Activated CD4-positive, alpha-beta T cell treated with anti-CD3 and anti-CD28 coated beads, Interleukin-2, amount 10 ng/mL, durations not matched to agents 7 days and 5 days (primary cell): Measurements from ENCODE around the gene CPAMD8. TPM values are rescaled to one million over a fixed set of nuclear protein-coding genes. Genes with fewer than 3 reads are reported as not detected.

Experiments used
- CTCF ChIA-PET: fragments of 350-600 bp; sonication (Branson Sonifier 250); formaldehyde crosslinking; loops from one replicate; lab custom pipeline; 2021; ENCODE audit warnings: antibody characterized with exemption; lab: Charles Lee
- POLR2A ChIA-PET: fragments of 350-600 bp; sonication (Branson Sonifier 250); formaldehyde crosslinking; loops from one replicate; lab custom pipeline; 2021; ENCODE audit warnings: antibody characterized with exemption; lab: Charles Lee
- DNase-seq: peaks from one replicate; pipeline ENCODE4 v3.0.0-alpha.2; 2020
- H3K27ac Mint-ChIP-seq: one replicate; pipeline ENCODE4 v1.8.0; 2021; ENCODE audit warnings: mild to moderate bottlenecking, moderate library complexity, mixed read lengths
- H3K27me3 Mint-ChIP-seq: one replicate; pipeline ENCODE4 v1.8.0; 2021; ENCODE audit warnings: mixed read lengths
- H3K36me3 Mint-ChIP-seq: one replicate; pipeline ENCODE4 v1.8.0; 2021; ENCODE audit warnings: low read depth, mixed read lengths
- H3K4me1 Mint-ChIP-seq: one replicate; pipeline ENCODE4 v1.8.0; 2021; ENCODE audit warnings: mixed read lengths
- H3K4me3 Mint-ChIP-seq: one replicate; pipeline ENCODE4 v1.8.0; 2021; ENCODE audit warnings: mild to moderate bottlenecking, moderate library complexity, mixed read lengths
- H3K9me3 Mint-ChIP-seq: one replicate; pipeline ENCODE4 v1.8.0; 2021; ENCODE audit warnings: mixed read lengths
- total RNA-seq, 2 experiments: library from RNA; stranded (reverse); gene quantifications; one replicate each; pipeline ENCODE4 v1.2.3, GENCODE V29; 2021

Gene CPAMD8
- total RNA-seq, 2 experiments from 2014 or later = 0.22 to 0.60 TPM

- CTCF ChIA-PET = no interaction called here
- POLR2A ChIA-PET = no interaction called here
Observed at GRCh38 chr19:16915734-16916133, 110.9 kb downstream of the CPAMD8 start.

DNA sequence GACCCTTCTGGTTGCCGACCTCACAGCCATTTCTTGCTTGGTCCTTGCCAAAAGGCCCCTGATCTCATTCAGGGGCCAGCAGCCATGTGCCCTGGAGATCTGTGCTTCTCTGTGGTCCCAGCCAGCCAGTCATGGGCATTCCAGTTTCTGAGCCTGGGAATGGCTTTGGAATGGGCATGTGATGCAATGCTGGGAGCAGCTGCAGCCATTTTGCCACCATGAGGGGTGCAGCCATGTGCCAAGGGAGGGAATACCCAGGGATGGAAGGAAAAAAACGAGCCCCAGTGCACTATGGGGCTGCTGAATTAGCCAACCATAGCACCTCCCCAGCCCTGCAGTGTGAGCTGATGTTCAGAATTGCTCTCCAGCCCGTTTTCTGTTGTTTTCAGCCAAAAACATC is 111.5 kb downstream of the CPAMD8 start:
- Mint-ChIP-seq H3K27ac (no peak overlapping the region), H3K36me3 (no peaks in the 10 kb centered on the region), H3K4me1 (no peaks in the 10 kb centered on the region), H3K4me3 (no peak overlapping the region), H3K27me3 (no peaks in the 10 kb centered on the region), H3K9me3 (peaks cover 19% of the 10 kb centered on the region)
- ChIA-PET CTCF (no interaction called here), POLR2A (no interaction called here)
- DNase-seq = no peak

More at GRCh38 chr19:16915734-16916133, 110.9 kb downstream of the CPAMD8 start:
- peak overlapping the region; percentile 22 for H3K27ac Mint-ChIP-seq
- H3K27me3 Mint-ChIP-seq = no peaks in the 10 kb centered on the region
- H3K9me3 Mint-ChIP-seq = peaks cover 19% of the 10 kb centered on the region
- no peaks in the 10 kb centered on the region for H3K4me1 Mint-ChIP-seq
- DNase-seq = no peak
- H3K36me3 Mint-ChIP-seq = no peaks in the 10 kb centered on the region
- H3K4me3 Mint-ChIP-seq = no peak overlapping the region

DNA sequence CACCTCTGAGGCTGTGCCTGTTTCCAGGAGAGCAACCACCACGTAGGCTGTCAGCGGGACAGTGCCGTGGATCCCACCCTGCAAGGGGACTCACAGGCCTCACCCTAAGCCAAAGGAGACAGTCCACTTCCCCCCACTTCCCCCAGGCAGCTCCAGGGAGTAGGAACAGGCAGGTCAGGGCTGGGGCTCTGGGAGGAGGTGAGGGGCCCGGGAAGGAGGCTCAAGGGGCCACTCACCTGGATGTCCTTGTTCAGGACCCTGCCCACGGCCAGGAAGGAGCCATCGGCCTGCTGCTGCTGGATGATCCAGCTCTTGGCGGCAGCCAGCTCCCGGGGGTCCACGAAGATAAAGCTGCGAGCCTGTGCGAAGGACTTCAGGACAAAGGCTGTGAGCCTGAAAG is 112.2 kb downstream of the CPAMD8 start:
- POLR2A ChIA-PET = no interaction called here

DNA sequence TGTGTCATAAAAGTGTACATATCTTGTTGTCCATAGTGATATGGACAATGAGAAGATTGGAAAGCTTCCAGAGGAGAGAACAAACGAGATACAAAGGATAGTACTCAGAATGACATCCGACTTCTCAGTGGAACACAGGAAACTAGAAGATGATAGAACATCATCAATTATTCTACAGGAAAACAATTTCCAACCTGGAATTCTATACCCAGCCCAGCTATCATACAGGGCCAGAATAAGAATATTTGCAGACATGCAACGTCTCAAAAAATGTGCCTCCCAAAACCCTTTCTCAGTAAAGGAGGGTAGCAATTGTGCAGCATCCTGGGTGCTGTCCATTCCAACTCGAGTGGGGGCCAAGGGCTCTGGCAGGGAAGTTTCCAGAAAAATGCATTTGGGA is 113.8 kb downstream of the CPAMD8 start:
- POLR2A ChIA-PET = no interaction called here
- DNase-seq = no peak
- CTCF ChIA-PET = no interaction called here

More for the DNA sequence above, 112.2 kb downstream of the CPAMD8 start:
- Mint-ChIP-seq H3K36me3 (no peaks in the 10 kb centered on the region), H3K4me3 (no peak overlapping the region), H3K27me3 (no peaks in the 10 kb centered on the region), H3K9me3 (peaks cover 19% of the 10 kb centered on the region), H3K27ac (no peak overlapping the region), H3K4me1 (no peaks in the 10 kb centered on the region)
- DNase-seq = no peak
- CTCF ChIA-PET = no interaction called here

GRCh38 chr19:16911046-16911445 is 115.6 kb downstream of the CPAMD8 start:
- no peaks in the 10 kb centered on the region for H3K36me3 Mint-ChIP-seq
- DNase-seq = no peak
- H3K4me3 Mint-ChIP-seq = no peak overlapping the region
- no peaks in the 10 kb centered on the region for H3K27me3 Mint-ChIP-seq
- POLR2A ChIA-PET = no interaction called here
- CTCF ChIA-PET = interaction anchor here (0.6 to 0.9 kb wide), 2 partner anchors 8 to 40 kb away, joined by 3 to 4 read pairs; no protein-coding TSS in a partner anchor
- H3K4me1 Mint-ChIP-seq = no peaks in the 10 kb centered on the region
- H3K27ac Mint-ChIP-seq = no peak overlapping the region
- peaks cover 19% of the 10 kb centered on the region for H3K9me3 Mint-ChIP-seq

More for the DNA sequence above, 113.8 kb downstream of the CPAMD8 start:
- Mint-ChIP-seq H3K27ac (no peak overlapping the region), H3K36me3 (no peaks in the 10 kb centered on the region), H3K27me3 (no peaks in the 10 kb centered on the region), H3K4me3 (no peak overlapping the region), H3K4me1 (no peaks in the 10 kb centered on the region), H3K9me3 (peaks cover 19% of the 10 kb centered on the region)

DNA sequence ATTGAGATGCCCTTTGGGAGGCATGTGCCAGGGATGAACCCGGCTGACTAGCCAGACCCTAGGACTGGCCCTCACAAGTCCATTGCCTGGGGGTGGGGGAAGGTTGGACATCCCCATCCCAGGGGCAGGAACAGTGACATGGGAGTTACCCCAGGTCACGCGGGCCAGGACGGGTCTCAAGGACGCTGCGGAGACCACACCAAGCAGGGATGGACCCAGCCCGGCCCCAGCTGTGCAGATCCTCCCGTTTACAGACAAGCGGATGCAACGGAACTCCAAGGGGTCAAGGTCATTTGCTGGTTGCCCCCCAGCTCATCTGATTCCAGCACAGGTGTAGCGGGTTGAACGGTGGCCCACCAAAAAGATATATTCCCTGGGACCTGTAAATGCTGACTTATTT is 117.9 kb downstream of the CPAMD8 start:
- ChIA-PET CTCF (interaction anchor here (0.7 kb wide), 1 partner anchor 587 kb away, joined by 3 read pairs; no protein-coding TSS in a partner anchor), POLR2A (no interaction called here)
- Mint-ChIP-seq H3K4me3 (no peak overlapping the region), H3K9me3 (peaks cover 19% of the 10 kb centered on the region), H3K36me3 (no peaks in the 10 kb centered on the region), H3K27me3 (no peaks in the 10 kb centered on the region), H3K4me1 (no peaks in the 10 kb centered on the region), H3K27ac (no peak overlapping the region)
- DNase-seq = no peak

- Mint-ChIP-seq H3K27ac (no peak overlapping the region), H3K4me1 (peaks cover 6% of the 10 kb centered on the region), H3K9me3 (no peaks in the 10 kb centered on the region), H3K4me3 (no peak overlapping the region), H3K27me3 (no peaks in the 10 kb centered on the region), H3K36me3 (no peaks in the 10 kb centered on the region)
- ChIA-PET POLR2A (no interaction called here), CTCF (no interaction called here)
- no peak for DNase-seq
Observed at GRCh38 chr19:16904599-16904998, 122.0 kb downstream of the CPAMD8 start.

DNA sequence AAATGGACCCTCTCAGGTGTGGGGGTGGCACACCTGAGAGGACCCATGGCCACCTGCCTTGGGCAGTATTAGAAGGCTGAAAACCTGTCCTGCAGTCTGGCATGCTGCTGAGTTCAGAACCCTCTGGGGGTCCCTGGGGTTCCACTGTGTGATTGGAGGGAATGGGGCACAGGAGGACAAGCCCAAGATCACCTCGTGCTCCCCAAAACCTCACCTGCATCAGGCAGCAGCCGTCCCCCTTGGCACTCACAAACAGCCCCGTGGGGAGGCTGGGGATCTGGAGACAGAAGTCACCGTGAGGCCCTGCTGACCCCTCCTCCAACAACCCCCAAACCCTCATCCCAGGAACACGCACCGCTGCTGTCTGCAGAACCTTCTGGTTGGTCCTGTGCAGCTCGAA is 123.3 kb downstream of the CPAMD8 start:
- peaks cover 6% of the 10 kb centered on the region for H3K27me3 Mint-ChIP-seq
- POLR2A ChIA-PET = no interaction called here
- CTCF ChIA-PET = interaction anchor here (0.7 kb wide), 1 partner anchor 91 kb away, joined by 3 read pairs; no protein-coding TSS in a partner anchor
- peaks cover 17% of the 10 kb centered on the region for H3K4me1 Mint-ChIP-seq
- no peaks in the 10 kb centered on the region for H3K9me3 Mint-ChIP-seq
- no peak overlapping the region for H3K27ac Mint-ChIP-seq
- DNase-seq = no peak
- no peaks in the 10 kb centered on the region for H3K36me3 Mint-ChIP-seq
- no peak overlapping the region for H3K4me3 Mint-ChIP-seq

GRCh38 chr19:16902545-16902944 is 124.1 kb downstream of the CPAMD8 start:
- H3K9me3 Mint-ChIP-seq = no peaks in the 10 kb centered on the region
- DNase-seq = no peak
- peaks cover 10% of the 10 kb centered on the region for H3K27me3 Mint-ChIP-seq
- H3K4me1 Mint-ChIP-seq = peaks cover 18% of the 10 kb centered on the region
- H3K27ac Mint-ChIP-seq = no peak overlapping the region
- H3K36me3 Mint-ChIP-seq = no peaks in the 10 kb centered on the region
- CTCF ChIA-PET = interaction anchor here (0.6 to 0.7 kb wide), 2 partner anchors 9 to 92 kb away, joined by 3 to 4 read pairs; no protein-coding TSS in a partner anchor
- POLR2A ChIA-PET = no interaction called here
- H3K4me3 Mint-ChIP-seq = no peak overlapping the region

DNA sequence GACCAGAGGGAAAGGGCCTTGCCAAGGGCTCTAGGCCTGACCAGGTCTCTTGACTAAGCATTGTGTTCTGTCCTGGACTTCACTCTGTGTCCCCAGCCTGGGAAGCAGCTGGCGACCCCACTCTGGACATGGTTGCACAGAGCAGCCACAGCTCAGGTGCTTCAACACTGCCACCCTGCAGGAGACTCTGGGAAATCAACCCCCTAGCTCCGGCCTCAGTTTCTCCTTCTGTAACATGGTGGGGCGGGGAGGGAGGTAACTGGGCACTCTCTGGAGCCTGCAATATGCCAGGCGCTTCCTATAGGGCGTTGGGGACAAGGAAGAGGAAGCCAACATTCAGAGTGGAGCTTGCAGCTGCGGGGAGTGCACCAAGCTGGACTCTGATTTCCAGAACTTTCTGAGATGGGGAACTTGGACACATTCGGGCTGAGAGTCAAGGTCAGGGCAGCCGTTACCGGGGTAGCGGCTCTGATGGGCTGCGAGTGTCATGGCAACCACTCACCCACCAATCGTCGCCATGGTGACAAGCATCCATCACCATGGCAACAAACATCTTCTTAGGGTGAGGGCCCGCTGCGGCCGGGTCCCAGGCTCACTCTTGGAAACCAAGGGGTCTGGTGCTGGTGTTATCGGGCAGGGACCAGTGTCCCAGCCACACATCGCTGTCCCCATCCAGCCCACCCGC is 125.0 kb downstream of the CPAMD8 start:
- H3K36me3 Mint-ChIP-seq = no peaks in the 10 kb centered on the region
- DNase-seq = no peak
- ChIA-PET POLR2A (no interaction called here), CTCF (interaction anchor here (0.8 kb wide), 1 partner anchor 18 kb away, joined by 3 read pairs; no protein-coding TSS in a partner anchor)
- no peak overlapping the region for H3K27ac Mint-ChIP-seq
- peaks cover 13% of the 10 kb centered on the region for H3K27me3 Mint-ChIP-seq
- no peak overlapping the region for H3K4me3 Mint-ChIP-seq
- H3K4me1 Mint-ChIP-seq = peaks cover 20% of the 10 kb centered on the region
- no peaks in the 10 kb centered on the region for H3K9me3 Mint-ChIP-seq

DNA sequence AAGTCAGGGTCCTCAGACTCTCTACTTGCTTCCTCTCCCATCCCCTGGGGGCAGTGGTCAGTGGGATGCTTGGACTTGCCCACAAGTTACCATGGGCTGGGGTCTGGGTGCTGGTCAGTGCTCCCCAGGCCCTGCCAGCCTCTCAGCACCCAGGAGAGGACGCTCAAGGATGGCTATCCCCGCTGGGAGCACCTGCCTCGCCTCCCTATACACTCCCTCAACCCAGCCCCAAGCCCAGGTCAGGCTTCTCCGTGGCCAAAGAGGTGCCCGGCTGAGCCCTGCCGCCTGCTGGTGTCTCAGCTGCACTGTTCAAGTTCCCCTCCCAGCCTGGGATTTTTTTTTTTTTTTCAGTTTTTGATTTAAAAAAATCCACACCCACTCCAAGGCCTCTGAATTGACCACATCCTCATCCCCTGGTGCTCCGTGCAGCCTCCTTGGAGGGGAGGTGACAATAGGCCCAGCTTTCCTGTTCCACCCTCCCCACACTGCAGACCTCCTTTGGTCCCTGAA is 127.0 kb downstream of the CPAMD8 start:
- Mint-ChIP-seq H3K27ac (no peak overlapping the region), H3K36me3 (peaks cover 4% of the 10 kb centered on the region), H3K9me3 (no peaks in the 10 kb centered on the region), H3K4me1 (peaks cover 24% of the 10 kb centered on the region), H3K27me3 (peaks cover 25% of the 10 kb centered on the region), H3K4me3 (no peak overlapping the region)
- peak; percentile 46 for DNase-seq
- ChIA-PET CTCF (interaction anchor here (1.3 kb wide), 1 partner anchor 17 kb away, joined by 4 read pairs; no protein-coding TSS in a partner anchor), POLR2A (no interaction called here)

DNA sequence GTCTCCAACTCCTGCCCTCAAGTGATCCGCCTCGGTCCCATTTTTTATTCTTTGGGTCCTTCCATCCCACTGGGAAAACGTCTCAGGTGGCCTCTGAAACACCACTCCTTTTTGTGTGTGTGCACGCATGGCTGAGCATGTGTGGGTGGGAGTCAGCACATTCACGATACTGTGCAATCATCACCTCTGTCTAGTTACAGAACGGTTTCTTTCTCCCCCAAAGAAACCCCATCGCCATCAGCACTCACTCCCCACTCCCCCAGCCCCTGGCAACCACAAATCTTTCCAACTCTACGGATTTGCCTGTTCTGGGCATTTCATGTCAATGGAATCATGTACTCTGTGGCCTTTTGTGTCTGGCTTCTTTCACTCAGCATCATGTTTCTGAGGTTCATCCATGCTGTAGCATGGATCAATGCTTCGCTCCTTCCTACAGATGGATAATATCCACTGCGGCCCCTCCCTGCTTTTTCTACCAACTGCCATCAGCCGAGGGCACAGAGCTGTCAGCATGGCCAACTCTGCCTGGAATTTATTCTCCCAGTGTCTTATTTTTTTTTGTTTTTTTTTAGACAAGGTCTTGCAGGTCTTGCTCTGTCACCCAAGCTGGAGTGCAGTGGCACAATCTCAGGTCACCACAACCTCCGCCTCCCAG is 128.1 kb downstream of the CPAMD8 start:
- DNase-seq = no peak
- POLR2A ChIA-PET = no interaction called here
- peaks cover 32% of the 10 kb centered on the region for H3K4me1 Mint-ChIP-seq
- H3K4me3 Mint-ChIP-seq = peak overlapping the region; percentile 58
- peaks cover 36% of the 10 kb centered on the region for H3K27me3 Mint-ChIP-seq
- peaks cover 4% of the 10 kb centered on the region for H3K36me3 Mint-ChIP-seq
- H3K9me3 Mint-ChIP-seq = no peaks in the 10 kb centered on the region
- CTCF ChIA-PET = no interaction called here
- no peak overlapping the region for H3K27ac Mint-ChIP-seq

GRCh38 chr19:16897856-16898161 is 128.8 kb downstream of the CPAMD8 start:
- DNase-seq = no peak
- no peak overlapping the region for H3K27ac Mint-ChIP-seq
- H3K4me3 Mint-ChIP-seq = no peak overlapping the region
- ChIA-PET CTCF (interaction anchor here (0.6 kb wide), 2 partner anchors 120 to 1032 kb away, joined by 3 to 4 read pairs; no protein-coding TSS in a partner anchor), POLR2A (no interaction called here)
- H3K4me1 Mint-ChIP-seq = peaks cover 38% of the 10 kb centered on the region
- peaks cover 4% of the 10 kb centered on the region for H3K36me3 Mint-ChIP-seq
- H3K27me3 Mint-ChIP-seq = peaks cover 41% of the 10 kb centered on the region
- H3K9me3 Mint-ChIP-seq = no peaks in the 10 kb centered on the region
